H9 (cell line): Measurements from ENCODE around the gene MYH14. TPM values are rescaled to one million over a fixed set of nuclear protein-coding genes. Genes with fewer than 3 reads are reported as not detected.

Experiments used
- DNase-seq: peaks from one replicate; pipeline ENCODE4 v3.0.0-alpha.2; 2017
- H2AFZ ChIP-seq: one replicate; pipeline ENCODE4 v1.6.1; 2013; ENCODE audit warnings: mild to moderate bottlenecking, low read length, control low read depth, moderate library complexity
- H2AK5ac ChIP-seq: 2 replicates; pipeline ENCODE4 v1.6.1; 2013; ENCODE audit warnings: low read length, control low read depth, mixed read lengths; ENCODE audit not compliant: insufficient read length
- H2BK120ac ChIP-seq: one replicate; pipeline ENCODE4 v1.6.1; 2013; ENCODE audit warnings: low read depth, mild to moderate bottlenecking, low read length, control low read depth, inconsistent platforms; ENCODE audit not compliant: poor library complexity, severe bottlenecking
- H2BK12ac ChIP-seq: 2 replicates; pipeline ENCODE4 v1.6.1; 2013; ENCODE audit warnings: low read length, control low read depth, mixed read lengths, low read depth; ENCODE audit not compliant: insufficient read length
- H2BK15ac ChIP-seq: 2 replicates; pipeline ENCODE4 v1.6.1; 2013; ENCODE audit warnings: low read depth, low read length, control low read depth
- H2BK20ac ChIP-seq: one replicate; pipeline ENCODE4 v1.6.1; 2013; ENCODE audit warnings: low read depth, mild to moderate bottlenecking, low read length, control low read depth, inconsistent platforms; ENCODE audit not compliant: poor library complexity, severe bottlenecking
- H2BK5ac ChIP-seq: 2 replicates; pipeline ENCODE4 v1.6.1; 2013; ENCODE audit warnings: low read length, control low read depth, mixed read lengths; ENCODE audit not compliant: insufficient read length
- H3K14ac ChIP-seq: 2 replicates; pipeline ENCODE4 v1.6.1; 2013; ENCODE audit warnings: low read length, control low read depth; ENCODE audit not compliant: insufficient read depth
- H3K18ac ChIP-seq: 2 replicates; pipeline ENCODE4 v1.6.1; 2013; ENCODE audit warnings: low read depth, mild to moderate bottlenecking, mixed read lengths, low read length, control low read depth; ENCODE audit not compliant: insufficient read length
- H3K23ac ChIP-seq: 2 replicates; pipeline ENCODE4 v1.6.1; 2013; ENCODE audit warnings: low read length, control low read depth, mixed read lengths, low read depth; ENCODE audit not compliant: insufficient read length
- H3K23me2 ChIP-seq: 2 replicates; pipeline ENCODE4 v1.6.1; 2013; ENCODE audit warnings: low read depth, mild to moderate bottlenecking, mixed read lengths, low read length, control low read depth; ENCODE audit not compliant: insufficient read length, poor library complexity, severe bottlenecking
- H3K27ac ChIP-seq: 2 replicates; pipeline ENCODE4 v1.5.1; 2013; ENCODE audit warnings: low read length, control low read depth, mixed read lengths, low read depth; ENCODE audit not compliant: insufficient read length
- H3K27me3 ChIP-seq: 2 replicates; pipeline ENCODE4 v1.6.1; 2013; ENCODE audit warnings: low read length, control low read depth, inconsistent platforms; ENCODE audit not compliant: insufficient read depth
- H3K4ac ChIP-seq: 2 replicates; pipeline ENCODE4 v1.6.1; 2013; ENCODE audit warnings: low read depth, mild to moderate bottlenecking, control low read depth, inconsistent platforms, low read length, moderate library complexity
- H3K4me1 ChIP-seq: 2 replicates; pipeline ENCODE4 v1.6.1; 2013; ENCODE audit warnings: low read length, control low read depth, inconsistent platforms; ENCODE audit not compliant: insufficient read depth
- H3K4me2 ChIP-seq: 2 replicates; pipeline ENCODE4 v1.6.1; 2013; ENCODE audit warnings: low read length, control low read depth, mixed read lengths; ENCODE audit not compliant: insufficient read length, insufficient read depth
- H3K56ac ChIP-seq: 2 replicates; pipeline ENCODE4 v1.6.1; 2013; ENCODE audit warnings: low read depth, mild to moderate bottlenecking, mixed read lengths, low read length, control low read depth; ENCODE audit not compliant: insufficient read length
- H3K79me1 ChIP-seq: 2 replicates; pipeline ENCODE4 v1.6.1; 2013; ENCODE audit warnings: low read depth, mild to moderate bottlenecking, moderate library complexity, low read length, control low read depth, inconsistent platforms; ENCODE audit not compliant: insufficient read depth, poor library complexity, severe bottlenecking
- H3K79me2 ChIP-seq: 2 replicates; pipeline ENCODE4 v1.6.1; 2013; ENCODE audit warnings: low read length, control low read depth, inconsistent platforms; ENCODE audit not compliant: insufficient read depth
- H3K9ac ChIP-seq: 2 replicates; pipeline ENCODE4 v1.6.1; 2013; ENCODE audit warnings: low read length, control low read depth, mixed read lengths; ENCODE audit not compliant: insufficient read length; ENCODE audit errors: extremely low read depth
- H3K9me3 ChIP-seq: one replicate; pipeline ENCODE4 v1.6.1; 2013; ENCODE audit warnings: low read depth, low read length, inconsistent platforms; ENCODE audit not compliant: control insufficient read depth
- H3T11ph ChIP-seq: one replicate; pipeline ENCODE4 v1.6.1; 2013; ENCODE audit warnings: mild to moderate bottlenecking, low read length, control low read depth, inconsistent platforms
- H4K20me1 ChIP-seq: one replicate; pipeline ENCODE4 v1.6.1; 2013; ENCODE audit not compliant: control insufficient read depth, insufficient read length, insufficient read depth
- H4K5ac ChIP-seq: 2 replicates; pipeline ENCODE4 v1.6.1; 2013; ENCODE audit warnings: low read depth, mild to moderate bottlenecking, mixed read lengths, low read length, control low read depth; ENCODE audit not compliant: insufficient read length
- H4K8ac ChIP-seq: replicated peaks from 2 replicates; pipeline ENCODE4 v1.6.1; 2013; ENCODE audit warnings: low read length, control low read depth, mixed read lengths, low read depth; ENCODE audit not compliant: insufficient read length
- H4K91ac ChIP-seq: 2 replicates; pipeline ENCODE4 v1.6.1; 2013; ENCODE audit warnings: low read depth, mild to moderate bottlenecking, moderate library complexity, mixed read lengths, low read length, control low read depth; ENCODE audit not compliant: insufficient read length
- H3K27ac Mint-ChIP-seq, 3 experiments: 2 replicates in 2 of 3; 3 replicates in 1 of 3; pipeline ENCODE4 v1.8.0; 2020 to 2021; ENCODE audit warnings: mixed read lengths in 3 of 3, mild to moderate bottlenecking in 1 of 3, moderate library complexity in 1 of 3
- H3K27me3 Mint-ChIP-seq: 2 replicates; pipeline ENCODE4 v1.8.0; 2021; ENCODE audit warnings: low read depth, mild to moderate bottlenecking, moderate library complexity, mixed read lengths
- H3K36me3 Mint-ChIP-seq, 3 experiments: 2 replicates in 2 of 3; 3 replicates in 1 of 3; pipeline ENCODE4 v1.8.0; 2020 to 2021; ENCODE audit warnings: low read depth in 3 of 3, mixed read lengths in 3 of 3; ENCODE audit not compliant: insufficient read depth in 1 of 3
- H3K4me1 Mint-ChIP-seq, 2 experiments: 2 replicates each; pipeline ENCODE4 v1.8.0; 2020; ENCODE audit warnings: mixed read lengths in 2 of 2
- H3K4me3 Mint-ChIP-seq, 2 experiments: 2 replicates in 1 of 2; 3 replicates in 1 of 2; pipeline ENCODE4 v1.8.0; 2020 to 2021; ENCODE audit warnings: mild to moderate bottlenecking in 2 of 2, mixed read lengths in 2 of 2, moderate library complexity in 1 of 2
- H3K9me3 Mint-ChIP-seq, 2 experiments: 2 replicates in 1 of 2; 3 replicates in 1 of 2; pipeline ENCODE4 v1.8.0; 2020; ENCODE audit warnings: mild to moderate bottlenecking in 2 of 2, mixed read lengths in 2 of 2, moderate library complexity in 1 of 2
- WGBS: extraction: QIAGEN DNeasy Blood & Tissue Kit; methylation state at CpG from one replicate; pipeline ENCODE4 v1.1.7; 2013; ENCODE audit warnings: missing lambda C conversion rate, low lambda C conversion rate, mixed read lengths; ENCODE audit not compliant: insufficient read length; ENCODE audit errors: extremely low coverage; 5-methylcytosine and 5-hydroxymethylcytosine counted together
- total RNA-seq: library from RNA; stranded (reverse); gene quantifications from 2 replicates; pipeline ENCODE4 v1.2.1, GENCODE V29; 2021
- TF ChIP-seq, protein P1 (sequence below): fragments of 200-600 bp; sonication (generic); conservative IDR thresholded peaks from 3 replicates; pipeline ENCODE4 v1.8.0; 2021; ENCODE audit warnings: antibody characterized with exemption, mild to moderate bottlenecking

Gene MYH14
- total RNA-seq, 1 experiment from 2014 or later = 27.7 TPM

DNA sequence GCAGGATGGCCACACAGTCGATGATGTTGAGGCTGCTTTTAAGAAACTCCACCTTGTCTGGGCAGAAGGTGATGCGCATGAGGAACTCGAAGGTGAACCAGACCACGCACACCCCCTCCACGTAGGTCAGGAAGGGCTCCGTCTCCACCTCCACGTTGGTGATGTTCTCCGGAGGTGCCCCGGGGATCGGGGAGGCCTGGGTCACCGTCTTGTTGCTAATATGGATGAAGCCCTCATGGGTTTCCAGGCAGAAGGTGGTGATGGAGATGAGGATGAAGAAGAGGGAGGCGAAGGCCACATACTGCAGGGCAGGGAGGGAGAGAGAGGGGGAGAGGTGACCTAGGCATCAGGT lies 120.3 kb downstream of the MYH14 start:
- peaks cover 21 to 41% (median 28%) of the 10 kb centered on the region in 3 experiments for H3K36me3 Mint-ChIP-seq
- H3K79me1 ChIP-seq = no peaks in the 10 kb centered on the region
- no peak overlapping the region for H3K27ac ChIP-seq
- H2AK5ac ChIP-seq = no peak overlapping the region
- H2AFZ ChIP-seq = no peak overlapping the region
- no peak overlapping the region for H2BK120ac ChIP-seq
- H3K4ac ChIP-seq = no peak overlapping the region
- no peak overlapping the region; a peak in 1 of 5 replicates for H3K4me3 Mint-ChIP-seq
- no peak overlapping the region for H4K8ac ChIP-seq
- WGBS = no CpG with 5 or more reads among the region's 12 CpGs
- H3K56ac ChIP-seq = no peak overlapping the region
- no peak overlapping the region for H3K18ac ChIP-seq
- no peak overlapping the region for H2BK20ac ChIP-seq
- H3T11ph ChIP-seq = no peak overlapping the region
- no peaks in the 10 kb centered on the region for H3K79me2 ChIP-seq
- no peak overlapping the region for H2BK12ac ChIP-seq
- H3K27me3 Mint-ChIP-seq = peaks cover 40% of the 10 kb centered on the region
- peaks cover 8% of the 10 kb centered on the region; the same call in 1 of the 2 replicates for H3K27me3 ChIP-seq
- H3K4me1 Mint-ChIP-seq = peaks cover 35 to 46% of the 10 kb centered on the region in 2 experiments
- H3K9me3 ChIP-seq = no peaks in the 10 kb centered on the region
- no peak overlapping the region for H3K4me2 ChIP-seq
- no peak overlapping the region for H2BK5ac ChIP-seq
- H3K4me1 ChIP-seq = 0 out of 2 replicates have a peak, but pooled peaks cover 2% of the 10 kb centered on the region
- H4K5ac ChIP-seq = no peak overlapping the region
- H2BK15ac ChIP-seq = no peak overlapping the region
- H3K23me2 ChIP-seq = peaks cover 8% of the 10 kb centered on the region
- no peak overlapping the region for H4K91ac ChIP-seq
- H3K9me3 Mint-ChIP-seq = peaks cover 0 to 3% of the 10 kb centered on the region in 2 experiments; a peak in 2 of 5 replicates
- no peak overlapping the region for H3K23ac ChIP-seq
- H3K27ac Mint-ChIP-seq = no peak overlapping the region
- no peak for DNase-seq
- no peaks in the 10 kb centered on the region for H4K20me1 ChIP-seq
- no peak overlapping the region for H3K14ac ChIP-seq
- TF ChIP-seq, protein P1, sequence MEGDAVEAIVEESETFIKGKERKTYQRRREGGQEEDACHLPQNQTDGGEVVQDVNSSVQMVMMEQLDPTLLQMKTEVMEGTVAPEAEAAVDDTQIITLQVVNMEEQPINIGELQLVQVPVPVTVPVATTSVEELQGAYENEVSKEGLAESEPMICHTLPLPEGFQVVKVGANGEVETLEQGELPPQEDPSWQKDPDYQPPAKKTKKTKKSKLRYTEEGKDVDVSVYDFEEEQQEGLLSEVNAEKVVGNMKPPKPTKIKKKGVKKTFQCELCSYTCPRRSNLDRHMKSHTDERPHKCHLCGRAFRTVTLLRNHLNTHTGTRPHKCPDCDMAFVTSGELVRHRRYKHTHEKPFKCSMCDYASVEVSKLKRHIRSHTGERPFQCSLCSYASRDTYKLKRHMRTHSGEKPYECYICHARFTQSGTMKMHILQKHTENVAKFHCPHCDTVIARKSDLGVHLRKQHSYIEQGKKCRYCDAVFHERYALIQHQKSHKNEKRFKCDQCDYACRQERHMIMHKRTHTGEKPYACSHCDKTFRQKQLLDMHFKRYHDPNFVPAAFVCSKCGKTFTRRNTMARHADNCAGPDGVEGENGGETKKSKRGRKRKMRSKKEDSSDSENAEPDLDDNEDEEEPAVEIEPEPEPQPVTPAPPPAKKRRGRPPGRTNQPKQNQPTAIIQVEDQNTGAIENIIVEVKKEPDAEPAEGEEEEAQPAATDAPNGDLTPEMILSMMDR = no peak
- H3K9ac ChIP-seq = no peak overlapping the region
